Measurements from ENCODE around the gene NR4A1.

NR4A1 gene

DNA sequence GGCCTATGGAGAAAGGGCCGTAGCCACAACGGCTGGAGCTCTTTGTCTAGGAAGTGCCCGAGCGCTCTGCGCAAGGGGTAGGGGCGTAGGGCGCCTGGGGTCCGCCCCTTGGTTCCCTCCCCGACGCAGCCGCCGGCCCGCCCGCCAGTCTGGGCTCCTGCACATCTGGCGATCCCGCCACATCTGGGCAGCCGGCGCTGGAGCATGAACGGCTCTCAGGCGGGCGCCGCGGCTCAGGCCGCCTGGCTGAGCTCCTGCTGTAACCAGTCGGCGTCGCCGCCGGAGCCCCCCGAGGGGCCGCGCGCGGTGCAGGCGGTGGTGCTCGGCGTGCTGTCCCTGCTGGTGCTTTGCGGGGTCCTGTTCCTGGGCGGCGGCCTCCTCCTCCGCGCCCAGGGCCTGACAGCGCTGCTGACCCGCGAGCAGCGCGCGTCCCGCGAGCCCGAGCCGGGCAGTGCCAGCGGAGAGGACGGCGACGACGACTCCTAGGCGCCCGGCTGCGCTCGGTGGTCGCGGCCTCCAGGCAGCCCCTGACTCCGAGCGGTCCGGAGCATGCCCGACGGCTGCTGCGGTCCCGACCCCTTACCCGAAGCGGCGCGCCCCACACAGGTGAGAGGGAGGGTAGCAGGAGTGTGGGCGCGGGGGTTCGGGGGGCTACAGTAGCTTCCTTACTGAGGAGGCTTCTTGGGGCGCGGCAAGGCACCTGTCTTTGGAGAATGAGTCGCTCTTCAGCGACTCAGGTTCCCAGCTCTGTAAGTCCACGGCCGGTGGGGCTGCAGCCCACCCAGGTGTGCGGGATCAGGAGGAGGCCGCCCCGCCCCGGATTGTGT, 28.5 kb downstream of the NR4A1 start, which contains the start of gene SMIM41:
Gene SMIM41, plus strand, starts transcription at position 129 of the 827 bp plus-strand sequence. Its CDS starts 76 bp downstream, at position 205.
- no peak for DNase-seq (ENCODE audit: low read depth)

- no peak for DNase-seq (ENCODE audit: low read depth)
Measured at GRCh38 chr12:52080403-52081251, 29.4 kb downstream of the NR4A1 start.

GRCh38 chr12:52081263-52081733, 30.1 kb downstream of the NR4A1 start:
- no peak for DNase-seq (ENCODE audit: low read depth)

- DNase-seq (ENCODE audit: low read depth) = no peak
Measured at GRCh38 chr12:52082026-52082668, 30.9 kb downstream of the NR4A1 start.

GRCh38 chr12:52082669-52082987, 31.4 kb downstream of the NR4A1 start:
- DNase-seq (ENCODE audit: low read depth) = no peak

GRCh38 chr12:52082988-52083637, 31.9 kb downstream of the NR4A1 start:
- no peak for DNase-seq (ENCODE audit: low read depth)

DNA sequence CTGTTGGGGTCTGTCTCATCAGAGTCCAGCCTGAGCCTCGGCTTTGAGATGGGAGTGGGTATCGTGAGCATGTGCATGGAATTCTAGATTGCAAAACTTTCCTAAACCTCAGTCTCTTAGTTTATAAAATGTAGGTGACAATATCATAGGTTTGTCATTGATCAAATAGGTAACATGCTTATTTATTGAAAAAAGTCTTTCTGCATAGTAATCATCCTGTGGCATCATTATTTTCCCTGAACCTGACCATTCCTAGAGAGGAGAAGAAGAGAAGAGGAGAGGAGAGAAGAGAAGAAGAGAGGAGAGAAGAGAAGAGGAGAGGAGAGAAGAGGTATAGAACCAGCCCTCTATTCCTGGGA, 32.4 kb downstream of the NR4A1 start:
- DNase-seq (ENCODE audit: low read depth) = no peak

DNA sequence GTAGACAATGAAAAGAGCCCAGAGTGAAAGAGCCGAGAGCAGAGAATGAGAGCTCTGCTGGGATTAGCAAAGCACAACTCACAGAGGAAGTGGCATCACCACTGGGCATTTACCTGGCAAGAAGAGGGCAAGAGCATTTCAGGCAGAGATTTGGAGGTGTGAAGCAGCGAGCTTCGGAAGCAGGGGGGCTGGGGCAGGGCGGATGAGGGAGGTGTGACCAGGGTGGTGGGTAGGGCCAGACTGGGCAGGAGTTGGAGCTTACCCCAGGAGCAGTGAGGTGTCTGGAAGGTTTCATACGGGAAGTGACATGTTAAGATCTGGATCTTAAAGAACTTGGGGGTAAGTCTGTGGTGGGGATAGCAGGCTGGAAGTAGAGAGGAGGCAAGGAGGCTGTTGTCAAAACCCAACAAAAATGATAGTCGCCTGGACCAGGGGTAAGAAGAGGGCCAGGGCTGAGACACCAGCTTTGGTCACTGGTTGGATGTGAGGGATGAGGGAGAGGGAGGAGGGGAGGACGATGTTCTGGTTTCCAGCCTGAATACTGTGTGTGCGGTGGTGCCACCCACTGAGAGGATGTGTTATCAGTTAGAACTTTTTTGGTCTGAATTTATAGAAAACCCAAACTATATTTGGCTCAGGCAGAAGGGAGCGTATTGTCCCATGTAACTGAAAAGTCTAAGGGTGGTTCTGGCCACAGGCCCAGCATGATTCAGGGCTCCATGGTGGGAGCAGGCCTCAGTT, 33.4 kb downstream of the NR4A1 start:
- no peak for DNase-seq (ENCODE audit: low read depth)

DNA sequence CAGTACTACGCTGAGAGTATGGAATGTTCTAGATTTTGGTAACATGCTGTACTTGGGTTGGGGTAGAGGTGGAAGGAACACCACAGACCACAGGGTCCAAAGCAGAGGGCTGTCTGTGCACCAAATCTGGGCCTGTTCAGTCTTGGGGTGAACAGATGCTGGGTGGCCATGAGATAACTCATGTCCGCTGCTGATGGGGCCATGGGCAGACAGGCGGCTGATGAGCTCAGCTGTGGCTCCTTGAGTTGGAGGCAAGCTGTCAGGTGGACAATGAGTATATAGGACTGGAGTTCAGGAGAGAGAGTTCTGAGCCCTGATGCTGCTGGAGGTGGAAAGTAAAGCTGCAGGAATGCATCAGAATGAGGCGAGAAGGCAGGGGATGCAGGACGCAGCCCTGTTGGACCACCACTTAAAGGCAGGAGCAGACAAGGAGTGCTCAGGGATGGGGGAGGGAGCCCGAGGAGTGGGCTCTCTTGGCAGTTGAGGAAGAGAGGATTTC, 34.5 kb downstream of the NR4A1 start:
- no peak for DNase-seq (ENCODE audit: low read depth)

- no peak for DNase-seq (ENCODE audit: low read depth)
Measured at GRCh38 chr12:52086366-52086765, 35.1 kb downstream of the NR4A1 start.

- DNase-seq (ENCODE audit: low read depth) = no peak
Measured at GRCh38 chr12:52086944-52087835, 35.9 kb downstream of the NR4A1 start.

- DNase-seq (ENCODE audit: low read depth) = no peak
Measured at GRCh38 chr12:52087961-52088820, 36.9 kb downstream of the NR4A1 start.

GRCh38 chr12:52089491-52089890, 38.2 kb downstream of the NR4A1 start:
- DNase-seq (ENCODE audit: low read depth) = no peak

GRCh38 chr12:52090291-52090690, 39.0 kb downstream of the NR4A1 start:
- no peak for DNase-seq (ENCODE audit: low read depth)

DNA sequence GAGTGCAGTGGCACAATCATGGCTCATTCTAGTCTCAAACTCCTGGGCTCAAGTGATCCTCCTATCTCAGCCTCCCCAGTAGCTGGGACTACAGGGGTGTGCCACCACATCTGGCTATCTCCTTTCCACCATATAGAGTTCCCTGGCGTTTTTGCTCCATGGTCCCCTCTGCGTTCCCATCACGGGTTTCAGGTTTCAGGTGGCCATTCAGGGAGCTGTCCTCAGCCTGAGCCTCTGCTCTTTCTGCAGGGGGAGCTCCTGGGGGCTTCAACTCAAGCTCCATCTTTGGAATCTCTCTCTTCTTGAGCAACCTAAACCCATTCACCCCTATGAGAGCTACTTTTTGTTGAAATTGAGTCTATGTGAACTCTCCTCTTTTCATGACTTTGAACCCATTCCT, 39.8 kb downstream of the NR4A1 start:
- no peak for DNase-seq (ENCODE audit: low read depth)

DNA sequence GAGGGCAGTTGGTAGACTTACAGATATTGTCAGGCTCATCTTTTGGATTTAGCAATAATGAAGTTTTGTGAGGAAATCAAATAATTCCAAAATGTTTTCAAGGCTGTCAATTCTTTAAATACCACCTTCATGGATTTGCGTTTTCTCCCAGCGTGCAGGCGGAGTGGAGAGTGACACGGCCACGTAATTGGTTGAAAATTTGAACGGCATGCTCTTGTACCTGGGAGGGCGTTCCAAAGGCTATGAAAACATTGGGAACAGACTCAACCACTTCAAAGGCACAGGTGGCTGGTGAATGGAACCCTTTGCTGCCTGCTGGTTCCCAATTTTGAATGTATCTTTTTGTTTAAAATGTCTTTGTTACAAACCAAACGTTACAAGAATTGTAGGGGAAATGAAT, 40.6 kb downstream of the NR4A1 start:
- DNase-seq (ENCODE audit: low read depth) = no peak

GRCh38 chr12:52093346-52093745, 42.1 kb downstream of the NR4A1 start:
- no peak for DNase-seq (ENCODE audit: low read depth)

DNA sequence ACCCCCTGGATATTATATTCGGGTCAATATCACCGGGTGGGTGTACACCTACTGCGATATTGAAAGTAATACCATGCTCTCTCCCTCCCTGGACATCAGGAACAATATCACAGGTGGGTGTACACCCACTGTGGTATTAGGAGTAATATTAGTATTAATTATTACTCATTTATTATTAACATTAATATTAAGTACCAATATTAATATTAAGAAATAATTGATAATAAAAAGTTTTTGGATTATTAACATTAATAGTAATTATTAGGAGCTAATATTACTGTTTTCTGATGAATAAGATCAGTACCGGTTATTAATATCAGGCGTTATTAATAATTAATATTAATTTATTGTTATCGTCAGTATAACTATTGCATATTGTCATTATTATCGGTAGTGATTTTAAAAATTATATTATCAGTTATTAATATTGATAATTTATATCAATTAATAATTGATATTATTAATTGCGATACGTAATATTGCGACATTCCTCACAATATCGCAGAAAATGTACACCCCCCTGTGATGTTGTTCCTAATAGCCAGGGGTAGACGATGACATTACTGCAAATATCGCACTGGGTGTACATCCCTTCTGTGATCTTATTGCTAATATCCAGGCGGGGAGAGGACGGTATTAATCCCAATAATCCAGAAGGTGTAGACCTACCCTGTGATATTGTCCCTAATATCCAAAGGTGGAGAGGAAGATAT, 45.2 kb downstream of the NR4A1 start:
- no peak for DNase-seq (ENCODE audit: low read depth)
